CD14-positive monocyte (primary cell): ENCODE data around the gene PCDHGB6. TPM values are rescaled to one million over a fixed set of nuclear protein-coding genes. Genes with fewer than 3 reads are reported as not detected.
A peak's percentile ranks its signal among the peaks of the same experiment; 100 is the strongest.
"Not testable (repeated sequence)": the region's sequence is repeated elsewhere in the genome, so short reads cannot be mapped to it uniquely, and the experiment has no call there.

Experiments used
- DNase-seq, 3 donors: peaks; one replicate each; pipeline ENCODE4 v3.0.0-alpha.2; 2011 to 2022
- H2AFZ ChIP-seq: 2 replicates; pipeline ENCODE4 v1.6.0; 2012; ENCODE audit warnings: mild to moderate bottlenecking, low read depth, low read length, inconsistent platforms; ENCODE audit not compliant: insufficient read depth, poor library complexity, severe bottlenecking
- H3K27ac ChIP-seq, 2 donors: 1 replicate in 1 of 2; 2 replicates in 1 of 2; pipeline ENCODE4 v1.5.1; 2012 to 2013; ENCODE audit warnings: low read length in 2 of 2, control low read depth in 1 of 2, inconsistent platforms in 1 of 2, low read depth in 1 of 2, mild to moderate bottlenecking in 1 of 2
- H3K27me3 ChIP-seq, 2 donors: one replicate each; pipeline versions ENCODE4 v1.6.0 to v1.6.1; 2011 to 2013; ENCODE audit warnings: low read length in 2 of 2; ENCODE audit not compliant: control insufficient read depth in 2 of 2, insufficient read depth in 2 of 2
- H3K36me3 ChIP-seq, 2 donors: replicated peaks in 1 of 2; 1 replicate in 1 of 2; 2 replicates in 1 of 2; pipeline versions ENCODE4 v1.5.1 to v1.6.1; 2012 to 2013; ENCODE audit warnings: low read length in 2 of 2, control low read depth in 1 of 2, inconsistent platforms in 1 of 2, mild to moderate bottlenecking in 1 of 2; ENCODE audit not compliant: insufficient read depth in 2 of 2, control insufficient read depth in 1 of 2
- H3K4me1 ChIP-seq, 2 donors: 1 replicate in 1 of 2; 2 replicates in 1 of 2; pipeline versions ENCODE4 v1.5.1 to v1.6.1; 2012 to 2013; ENCODE audit warnings: low read length in 2 of 2, control low read depth in 1 of 2, inconsistent platforms in 1 of 2, mild to moderate bottlenecking in 1 of 2, moderate library complexity in 1 of 2; ENCODE audit not compliant: insufficient read depth in 2 of 2, control insufficient read depth in 1 of 2
- H3K4me2 ChIP-seq: replicated peaks from 2 replicates; pipeline ENCODE3; 2012; ENCODE audit warnings: low read length, moderate library complexity, mild to moderate bottlenecking; ENCODE audit not compliant: poor library complexity, severe bottlenecking; ENCODE audit errors: extremely low read depth
- H3K4me3 ChIP-seq, 3 experiments: fragments of 200-600 bp in 1 of 3; sonication (generic) in 1 of 3; replicated peaks in 1 of 3; 1 replicate in 2 of 3; 2 replicates in 1 of 3; pipeline ENCODE4 v1.5.1; 2011 to 2013; ENCODE audit warnings: low read length in 3 of 3, mild to moderate bottlenecking in 3 of 3, control low read depth in 2 of 3, low read depth in 2 of 3, inconsistent platforms in 1 of 3, moderate library complexity in 1 of 3
- H3K79me2 ChIP-seq: 2 replicates; pipeline ENCODE4 v1.6.0; 2012; ENCODE audit warnings: mild to moderate bottlenecking, control low read depth, inconsistent platforms, low read length, moderate library complexity; ENCODE audit not compliant: insufficient read depth
- H3K9ac ChIP-seq: 2 replicates; pipeline ENCODE4 v1.6.0; 2017; ENCODE audit warnings: low read length, mild to moderate bottlenecking; ENCODE audit not compliant: insufficient read depth, poor library complexity, severe bottlenecking
- H3K9me3 ChIP-seq, 2 donors: replicated peaks in 1 of 2; 1 replicate in 1 of 2; 2 replicates in 1 of 2; pipeline versions ENCODE4 v1.5.1 to v1.6.1; 2012 to 2013; ENCODE audit warnings: low read length in 2 of 2, control low read depth in 1 of 2; ENCODE audit not compliant: control insufficient read depth in 1 of 2, insufficient read depth in 1 of 2
- H4K20me1 ChIP-seq: 2 replicates; pipeline ENCODE4 v1.6.0; 2012; ENCODE audit warnings: mild to moderate bottlenecking, low read length, control low read depth, moderate library complexity; ENCODE audit not compliant: insufficient read depth
- H3K27ac Mint-ChIP-seq, 7 donors: one replicate each; pipeline ENCODE4 v1.8.0; 2020; ENCODE audit warnings: mild to moderate bottlenecking in 7 of 7, mixed read lengths in 7 of 7, moderate library complexity in 6 of 7, inconsistent platforms in 2 of 7
- H3K27me3 Mint-ChIP-seq, 3 donors: one replicate each; pipeline ENCODE4 v1.8.0; 2021 to 2022; ENCODE audit warnings: low read depth in 3 of 3, mild to moderate bottlenecking in 3 of 3, mixed read lengths in 3 of 3, moderate library complexity in 3 of 3, inconsistent platforms in 1 of 3
- H3K36me3 Mint-ChIP-seq, 2 donors: one replicate each; pipeline ENCODE4 v1.8.0; 2020; ENCODE audit warnings: mixed read lengths in 2 of 2, inconsistent platforms in 1 of 2, mild to moderate bottlenecking in 1 of 2
- H3K4me1 Mint-ChIP-seq: one replicate; pipeline ENCODE4 v1.8.0; 2020; ENCODE audit warnings: mild to moderate bottlenecking, mixed read lengths
- H3K4me3 Mint-ChIP-seq, 2 donors: one replicate each; pipeline ENCODE4 v1.8.0; 2020; ENCODE audit warnings: mild to moderate bottlenecking in 2 of 2, mixed read lengths in 2 of 2, moderate library complexity in 1 of 2
- H3K9me3 Mint-ChIP-seq, 7 donors: one replicate each; pipeline ENCODE4 v1.8.0; 2020 to 2022; ENCODE audit warnings: mixed read lengths in 7 of 7, mild to moderate bottlenecking in 6 of 7, moderate library complexity in 6 of 7, inconsistent platforms in 2 of 7
- CTCF ChIP-seq: fragments of 200-600 bp; IDR thresholded peaks from one replicate; pipeline ENCODE4 v1.8.0; 2022; ENCODE audit warnings: antibody characterized with exemption, mild to moderate bottlenecking
- WGBS: methylation state at CpG from one replicate; pipeline ENCODE4 v1.1.5; 2013; ENCODE audit warnings: missing lambda C conversion rate; ENCODE audit not compliant: insufficient coverage; 5-methylcytosine and 5-hydroxymethylcytosine counted together
- intact Hi-C, 2 donors: fragments of 100-400 bp; cut with micrococcal nuclease; formaldehyde crosslinking; loops; one replicate each; pipeline versions ENCODE4 v1.15.0 to v1.15.1; 2023
- polyA plus RNA-seq, 3 donors: library from polyadenylated mRNA; depleted of rRNA in 1 of 3; unstranded in 2 of 3; stranded (reverse) in 1 of 3; fragments of 300-500 nt in 2 of 3; fragments of >200 nt in 1 of 3; fragmentation: Illumina TruSeq in 2 of 3; gene quantifications; 1 replicate in 2 of 3; 2 replicates in 1 of 3; pipeline ENCODE4 v1.2.3, GENCODE V29; 2012 to 2021

The PCDHGB6 gene
- polyA plus RNA-seq, 3 donors: 0.01 to 0.06 TPM; not detected in 1

DNA sequence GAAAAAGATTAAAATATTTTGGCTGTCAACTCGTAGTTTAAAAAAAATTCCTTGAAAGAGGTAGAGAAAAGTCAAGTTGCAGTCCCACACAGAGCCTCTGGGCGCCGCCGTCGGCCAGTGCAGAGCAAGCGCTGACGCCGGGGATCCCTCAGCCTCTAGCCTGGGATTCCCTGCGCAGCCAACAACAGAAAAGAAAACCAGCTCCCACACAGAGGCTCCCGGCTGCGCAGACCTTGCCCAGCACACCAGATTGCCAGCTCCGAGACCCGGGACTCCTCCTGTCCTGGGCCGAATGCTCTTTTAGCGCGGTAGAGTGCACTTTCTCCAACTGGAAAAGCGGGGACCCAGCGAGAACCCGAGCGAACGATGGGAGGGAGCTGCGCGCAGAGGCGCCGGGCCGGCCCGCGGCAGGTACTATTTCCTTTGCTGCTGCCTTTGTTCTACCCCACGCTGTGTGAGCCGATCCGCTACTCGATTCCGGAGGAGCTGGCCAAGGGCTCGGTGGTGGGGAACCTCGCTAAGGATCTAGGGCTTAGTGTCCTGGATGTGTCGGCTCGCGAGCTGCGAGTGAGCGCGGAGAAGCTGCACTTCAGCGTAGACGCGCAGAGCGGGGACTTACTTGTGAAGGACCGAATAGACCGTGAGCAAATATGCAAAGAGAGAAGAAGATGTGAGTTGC is 9.8 kb downstream of the PCDHGB6 start, which contains the start of gene PCDHGB7:
Gene PCDHGB7, plus strand, starts transcription at position 184 of the 679 bp plus-strand sequence. Its CDS starts 183 bp downstream, at position 367.
- H4K20me1 ChIP-seq, H3K27ac ChIP-seq, H3K79me2 ChIP-seq, H3K36me3 ChIP-seq, H3K9ac ChIP-seq, H3K27ac Mint-ChIP-seq: not testable (repeated sequence)
- Histone ChIP-seq H3K4me1 (peaks cover 31 to 32% of the 10 kb centered on the region in 2 donors), H3K4me2 (peak within 1 kb of the TSS; percentile 70), H2AFZ (peak within 1 kb of the TSS; percentile 80), H3K4me3 (peak within 1 kb of the TSS; percentile 20 to 74 (median 44)), H3K9me3 (peaks cover 40 to 64% of the 10 kb centered on the region in 2 donors), H3K27me3 (peaks cover 82 to 100% of the 10 kb centered on the region in 2 donors)
- TF ChIP-seq CTCF: peak; percentile 77
- DNase-seq: peak; percentile 56 to 69 (median 57)
- intact Hi-C loops: loop anchor here in 1 of 2 donors (5.0 kb wide), 1 partner anchor 105 kb away; no protein-coding TSS in a partner anchor
- H3K4me3 Mint-ChIP-seq: peak within 1 kb of the TSS; percentile 84 to 93
- peaks cover 47% of the 10 kb centered on the region for H3K4me1 Mint-ChIP-seq
- peaks cover 16 to 39% of the 10 kb centered on the region in 2 donors for H3K36me3 Mint-ChIP-seq
- H3K27me3 Mint-ChIP-seq: peaks cover 83 to 88% (median 88%) of the 10 kb centered on the region in 3 donors
- H3K9me3 Mint-ChIP-seq: peaks cover 16 to 75% (median 58%) of the 10 kb centered on the region in 7 donors
- WGBS: 7% methylated on average over 40 of the region's 47 CpGs

DNA sequence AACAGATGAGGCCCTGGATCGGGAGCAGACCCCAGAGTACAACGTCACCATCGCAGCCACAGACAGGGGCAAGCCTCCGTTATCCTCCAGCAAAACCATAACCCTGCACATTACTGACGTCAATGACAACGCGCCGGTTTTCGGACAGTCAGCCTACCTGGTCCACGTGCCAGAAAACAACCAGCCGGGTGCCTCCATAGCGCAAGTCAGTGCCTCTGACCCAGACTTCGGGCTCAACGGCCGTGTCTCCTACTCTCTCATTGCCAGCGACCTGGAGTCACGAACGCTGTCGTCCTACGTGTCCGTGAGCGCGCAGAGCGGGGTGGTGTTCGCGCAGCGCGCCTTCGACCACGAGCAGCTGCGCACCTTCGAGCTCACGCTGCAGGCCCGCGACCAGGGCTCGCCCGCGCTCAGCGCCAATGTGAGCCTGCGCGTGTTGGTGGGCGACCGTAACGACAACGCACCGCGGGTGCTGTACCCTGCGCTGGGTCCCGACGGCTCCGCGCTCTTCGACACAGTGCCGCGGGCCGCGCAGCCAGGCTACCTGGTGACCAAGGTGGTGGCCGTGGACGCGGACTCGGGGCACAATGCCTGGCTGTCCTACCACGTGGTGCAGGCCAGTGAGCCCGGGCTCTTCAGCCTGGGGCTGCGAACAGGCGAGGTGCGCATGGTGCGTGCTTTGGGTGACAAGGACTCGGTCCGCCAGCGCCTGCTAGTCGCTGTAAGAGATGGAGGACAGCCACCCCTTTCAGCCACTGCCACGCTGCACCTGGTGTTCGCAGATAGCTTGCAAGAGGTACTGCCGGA is 11.5 kb downstream of the PCDHGB6 start:
- peak overlapping the region in 1 of 7 donors; percentile 80 for H3K27ac Mint-ChIP-seq
- TF ChIP-seq CTCF: no peak
- Histone ChIP-seq H3K79me2 (no peaks in the 10 kb centered on the region), H3K27ac (no peak overlapping the region), H4K20me1 (no peaks in the 10 kb centered on the region), H3K9me3 (peaks cover 41 to 59% of the 10 kb centered on the region in 2 donors), H3K9ac (no peak overlapping the region), H3K4me2 (no peak overlapping the region), H3K4me1 (peaks cover 19 to 21% of the 10 kb centered on the region in 2 donors), H3K36me3 (no peaks in the 10 kb centered on the region), H2AFZ (no peak overlapping the region), H3K4me3 (no peak overlapping the region), H3K27me3 (peaks cover 81 to 100% of the 10 kb centered on the region in 2 donors)
- H3K9me3 Mint-ChIP-seq: peaks cover 19 to 71% (median 60%) of the 10 kb centered on the region in 7 donors
- peaks cover 78 to 88% (median 86%) of the 10 kb centered on the region in 3 donors for H3K27me3 Mint-ChIP-seq
- WGBS: 46% methylated on average over 74 of the region's 74 CpGs
- H3K36me3 Mint-ChIP-seq: peaks cover 12 to 37% of the 10 kb centered on the region in 2 donors
- H3K4me3 Mint-ChIP-seq: peak overlapping the region in 1 of 2 donors; percentile 93
- H3K4me1 Mint-ChIP-seq: peaks cover 36% of the 10 kb centered on the region
- intact Hi-C loops: loop anchor here in 1 of 2 donors (5.0 kb wide), 1 partner anchor 103 kb away; no protein-coding TSS in a partner anchor
- no peak for DNase-seq
